ENCODE results near the gene SUMO3. TPM values are rescaled to one million over a fixed set of nuclear protein-coding genes. Genes with fewer than 3 reads are reported as not detected.

The SUMO3 gene
- total RNA-seq, 1 experiment from 2014 or later, result 41.4 TPM

DNA sequence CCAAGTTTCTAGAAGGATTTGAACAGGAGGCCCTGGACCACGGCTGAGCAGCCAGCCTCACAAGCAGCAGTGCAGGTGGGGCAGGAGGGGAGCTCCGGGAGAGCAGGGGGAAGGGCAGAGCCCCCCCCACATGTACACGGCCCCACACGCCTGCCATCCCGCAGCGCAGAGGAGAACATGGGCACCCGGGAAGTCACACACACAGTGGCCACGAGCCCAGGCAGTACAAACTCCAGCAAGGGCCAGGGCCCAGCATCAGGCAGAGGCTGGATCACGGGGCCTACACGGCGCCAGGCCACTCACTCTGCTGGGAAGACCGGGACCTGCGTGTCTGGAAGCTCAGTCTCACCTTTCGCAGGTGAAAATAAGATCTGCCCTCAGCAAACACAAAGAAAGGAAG lies 5.2 kb downstream of the SUMO3 start:
- Histone ChIP-seq H3K9me3 (ENCODE audit: control insufficient read depth, insufficient read depth, low read depth, low read length) (no peaks in the 10 kb centered on the region), H3K4me3 (ENCODE audit: low read depth in 2 of 2, low read length in 2 of 2) (no peak overlapping the region), H3K4me1 (ENCODE audit: control insufficient read depth, insufficient read depth, low read length) (no peaks in the 10 kb centered on the region; the same call in 1 of the 2 replicates), H3K27me3 (ENCODE audit: control insufficient read depth, insufficient read depth, low read length) (no peaks in the 10 kb centered on the region), H3K36me3 (ENCODE audit: control insufficient read depth, insufficient read depth, low read length) (no peaks in the 10 kb centered on the region), H3K27ac (ENCODE audit: low read length) (no peak overlapping the region)
- BruUV-seq (replicated peaks), result no TSS peak
- TF ChIP-seq, protein P1, sequence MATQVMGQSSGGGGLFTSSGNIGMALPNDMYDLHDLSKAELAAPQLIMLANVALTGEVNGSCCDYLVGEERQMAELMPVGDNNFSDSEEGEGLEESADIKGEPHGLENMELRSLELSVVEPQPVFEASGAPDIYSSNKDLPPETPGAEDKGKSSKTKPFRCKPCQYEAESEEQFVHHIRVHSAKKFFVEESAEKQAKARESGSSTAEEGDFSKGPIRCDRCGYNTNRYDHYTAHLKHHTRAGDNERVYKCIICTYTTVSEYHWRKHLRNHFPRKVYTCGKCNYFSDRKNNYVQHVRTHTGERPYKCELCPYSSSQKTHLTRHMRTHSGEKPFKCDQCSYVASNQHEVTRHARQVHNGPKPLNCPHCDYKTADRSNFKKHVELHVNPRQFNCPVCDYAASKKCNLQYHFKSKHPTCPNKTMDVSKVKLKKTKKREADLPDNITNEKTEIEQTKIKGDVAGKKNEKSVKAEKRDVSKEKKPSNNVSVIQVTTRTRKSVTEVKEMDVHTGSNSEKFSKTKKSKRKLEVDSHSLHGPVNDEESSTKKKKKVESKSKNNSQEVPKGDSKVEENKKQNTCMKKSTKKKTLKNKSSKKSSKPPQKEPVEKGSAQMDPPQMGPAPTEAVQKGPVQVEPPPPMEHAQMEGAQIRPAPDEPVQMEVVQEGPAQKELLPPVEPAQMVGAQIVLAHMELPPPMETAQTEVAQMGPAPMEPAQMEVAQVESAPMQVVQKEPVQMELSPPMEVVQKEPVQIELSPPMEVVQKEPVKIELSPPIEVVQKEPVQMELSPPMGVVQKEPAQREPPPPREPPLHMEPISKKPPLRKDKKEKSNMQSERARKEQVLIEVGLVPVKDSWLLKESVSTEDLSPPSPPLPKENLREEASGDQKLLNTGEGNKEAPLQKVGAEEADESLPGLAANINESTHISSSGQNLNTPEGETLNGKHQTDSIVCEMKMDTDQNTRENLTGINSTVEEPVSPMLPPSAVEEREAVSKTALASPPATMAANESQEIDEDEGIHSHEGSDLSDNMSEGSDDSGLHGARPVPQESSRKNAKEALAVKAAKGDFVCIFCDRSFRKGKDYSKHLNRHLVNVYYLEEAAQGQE (IDR thresholded peaks at IDR 0.05; ENCODE audit: insufficient read depth in 1 of 2, low read depth in 2 of 2, low read length in 1 of 2), result no peak
- no peak for TF ChIP-seq SIN3A (IDR thresholded peaks at IDR 0.05; ENCODE audit: borderline replicate concordance, insufficient read depth, low read depth, low read length)
- TF ChIP-seq, protein P2, sequence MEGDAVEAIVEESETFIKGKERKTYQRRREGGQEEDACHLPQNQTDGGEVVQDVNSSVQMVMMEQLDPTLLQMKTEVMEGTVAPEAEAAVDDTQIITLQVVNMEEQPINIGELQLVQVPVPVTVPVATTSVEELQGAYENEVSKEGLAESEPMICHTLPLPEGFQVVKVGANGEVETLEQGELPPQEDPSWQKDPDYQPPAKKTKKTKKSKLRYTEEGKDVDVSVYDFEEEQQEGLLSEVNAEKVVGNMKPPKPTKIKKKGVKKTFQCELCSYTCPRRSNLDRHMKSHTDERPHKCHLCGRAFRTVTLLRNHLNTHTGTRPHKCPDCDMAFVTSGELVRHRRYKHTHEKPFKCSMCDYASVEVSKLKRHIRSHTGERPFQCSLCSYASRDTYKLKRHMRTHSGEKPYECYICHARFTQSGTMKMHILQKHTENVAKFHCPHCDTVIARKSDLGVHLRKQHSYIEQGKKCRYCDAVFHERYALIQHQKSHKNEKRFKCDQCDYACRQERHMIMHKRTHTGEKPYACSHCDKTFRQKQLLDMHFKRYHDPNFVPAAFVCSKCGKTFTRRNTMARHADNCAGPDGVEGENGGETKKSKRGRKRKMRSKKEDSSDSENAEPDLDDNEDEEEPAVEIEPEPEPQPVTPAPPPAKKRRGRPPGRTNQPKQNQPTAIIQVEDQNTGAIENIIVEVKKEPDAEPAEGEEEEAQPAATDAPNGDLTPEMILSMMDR (IDR thresholded peaks at IDR 0.05), result no peak
- ATAC-seq (no peak), DNase-seq (ENCODE audit: low read depth, low spot score) (no peak)
- in situ Hi-C loops (cut with HindIII; ENCODE audit: low pct_unique_long_range_greater_than_20kb, low sequenced_read_pairs) (no loop called here), intact Hi-C loops (cut with micrococcal nuclease; ENCODE audit: unreplicated experiment) (no loop called here)
- POLR2A ChIA-PET, result no interaction called here
- CTCF ChIA-PET, result no interaction called here

GRCh38 chr21:44810779-44811178 lies 7.1 kb downstream of the SUMO3 start:
- ChIA-PET POLR2A (no interaction called here), CTCF (no interaction called here)
- intact Hi-C loops (cut with micrococcal nuclease; ENCODE audit: unreplicated experiment), result no loop called here
- no peak overlapping the region for H3K4me3 ChIP-seq (ENCODE audit: low read depth in 2 of 2, low read length in 2 of 2)
- DNase-seq (ENCODE audit: low read depth, low spot score) (no peak), ATAC-seq (no peak)
- in situ Hi-C loops (cut with HindIII; ENCODE audit: low pct_unique_long_range_greater_than_20kb, low sequenced_read_pairs), result no loop called here
- BruUV-seq (replicated peaks), result no TSS peak
- no peaks in the 10 kb centered on the region for H3K4me1 ChIP-seq (ENCODE audit: control insufficient read depth, insufficient read depth, low read length)
- no peak overlapping the region for H3K27ac ChIP-seq (ENCODE audit: low read length)
- H3K27me3 ChIP-seq (ENCODE audit: control insufficient read depth, insufficient read depth, low read length), result no peaks in the 10 kb centered on the region
- H3K36me3 ChIP-seq (ENCODE audit: control insufficient read depth, insufficient read depth, low read length), result no peaks in the 10 kb centered on the region
- no peaks in the 10 kb centered on the region for H3K9me3 ChIP-seq (ENCODE audit: control insufficient read depth, insufficient read depth, low read depth, low read length)
- no peak for TF ChIP-seq SIN3A (IDR thresholded peaks at IDR 0.05; ENCODE audit: borderline replicate concordance, insufficient read depth, low read depth, low read length)
- TF ChIP-seq, protein P2 (IDR thresholded peaks at IDR 0.05), result no peak
- no peak for TF ChIP-seq POLR2AphosphoS5 (IDR thresholded peaks at IDR 0.05; ENCODE audit: low read depth, low read length)

GRCh38 chr21:44805859-44806258 lies 12.0 kb downstream of the SUMO3 start:
- CTCF ChIA-PET, result no interaction called here
- TF ChIP-seq, protein P1 (IDR thresholded peaks at IDR 0.05; ENCODE audit: insufficient read depth in 1 of 2, low read depth in 2 of 2, low read length in 1 of 2), result no peak
- no peak for TF ChIP-seq POLR2AphosphoS5 (IDR thresholded peaks at IDR 0.05; ENCODE audit: low read depth, low read length)
- TF ChIP-seq, protein P2 (IDR thresholded peaks at IDR 0.05), result no peak
- no peak for TF ChIP-seq TCF7L2 (IDR thresholded peaks at IDR 0.05; ENCODE audit: low read depth, low read length)
- no peak for TF ChIP-seq SIN3A (IDR thresholded peaks at IDR 0.05; ENCODE audit: borderline replicate concordance, insufficient read depth, low read depth, low read length)

More at GRCh38 chr21:44805859-44806258, 12.0 kb downstream of the SUMO3 start:
- Histone ChIP-seq H3K27me3 (ENCODE audit: control insufficient read depth, insufficient read depth, low read length) (no peaks in the 10 kb centered on the region), H3K36me3 (ENCODE audit: control insufficient read depth, insufficient read depth, low read length) (peaks cover 3% of the 10 kb centered on the region; the same call in 1 of the 2 replicates), H3K27ac (ENCODE audit: low read length) (no peak overlapping the region), H3K4me1 (ENCODE audit: control insufficient read depth, insufficient read depth, low read length) (peaks cover 4% of the 10 kb centered on the region), H3K4me3 (ENCODE audit: low read depth in 2 of 2, low read length in 2 of 2) (no peak overlapping the region), H3K9me3 (ENCODE audit: control insufficient read depth, insufficient read depth, low read depth, low read length) (no peaks in the 10 kb centered on the region)
- in situ Hi-C loops (cut with HindIII; ENCODE audit: low pct_unique_long_range_greater_than_20kb, low sequenced_read_pairs), result no loop called here
- intact Hi-C loops (cut with micrococcal nuclease; ENCODE audit: unreplicated experiment), result no loop called here
- no TSS peak for BruUV-seq (replicated peaks)
- POLR2A ChIA-PET, result interaction anchor here (0.5 kb wide), 1 partner anchor 21 kb away, joined by 5 read pairs; no protein-coding TSS in a partner anchor
- ATAC-seq (no peak), DNase-seq (ENCODE audit: low read depth, low spot score) (no peak)

Measured in Panc1 (cell line).